Activated naive CD8-positive, alpha-beta T cell treated with anti-CD3 and anti-CD28 coated beads for 36 hours (primary cell): Measurements from ENCODE around the gene TBL1XR1. TPM values are rescaled to one million over a fixed set of nuclear protein-coding genes. Genes with fewer than 3 reads are reported as not detected.
A peak's percentile ranks its signal among the peaks of the same experiment; 100 is the strongest.

Experiments used
- DNase-seq: peaks from one replicate; pipeline ENCODE4 v3.0.0; 2021
- H3K27ac Mint-ChIP-seq: one replicate; pipeline ENCODE4 v1.8.0; 2022; ENCODE audit warnings: mild to moderate bottlenecking, moderate library complexity, mixed read lengths
- H3K27me3 Mint-ChIP-seq: one replicate; pipeline ENCODE4 v1.8.0; 2022; ENCODE audit warnings: mild to moderate bottlenecking, mixed read lengths
- H3K36me3 Mint-ChIP-seq: one replicate; pipeline ENCODE4 v1.8.0; 2021; ENCODE audit warnings: mild to moderate bottlenecking, mixed read lengths
- H3K4me1 Mint-ChIP-seq: one replicate; pipeline ENCODE4 v1.8.0; 2021; ENCODE audit warnings: mixed read lengths
- H3K4me3 Mint-ChIP-seq: one replicate; pipeline ENCODE4 v1.8.0; 2022; ENCODE audit warnings: mild to moderate bottlenecking, moderate library complexity, mixed read lengths
- H3K9me3 Mint-ChIP-seq: one replicate; pipeline ENCODE4 v1.8.0; 2022; ENCODE audit warnings: mixed read lengths
- total RNA-seq, 2 experiments: library from RNA; stranded (reverse); gene quantifications; one replicate each; pipeline ENCODE4 v1.2.3, GENCODE V29; 2021

TBL1XR1 gene
- total RNA-seq, 2 experiments from 2014 or later = 204 to 227 TPM

GRCh38 chr3:177106594-177106993 is 90.7 kb downstream of the TBL1XR1 start:
- Mint-ChIP-seq H3K4me1 (peaks cover 64% of the 10 kb centered on the region), H3K4me3 (no peak overlapping the region), H3K9me3 (peaks cover 3% of the 10 kb centered on the region), H3K27ac (no peak overlapping the region), H3K36me3 (peaks cover 17% of the 10 kb centered on the region), H3K27me3 (no peaks in the 10 kb centered on the region)
- no peak for DNase-seq

- Mint-ChIP-seq H3K36me3 (peaks cover 17% of the 10 kb centered on the region), H3K4me1 (peaks cover 60% of the 10 kb centered on the region), H3K9me3 (peaks cover 3% of the 10 kb centered on the region), H3K27ac (peak overlapping the region; percentile 7), H3K4me3 (peak overlapping the region; percentile 32), H3K27me3 (no peaks in the 10 kb centered on the region)
- no peak for DNase-seq
Observed at GRCh38 chr3:177106184-177106583, 91.1 kb downstream of the TBL1XR1 start.

- no peaks in the 10 kb centered on the region for H3K27me3 Mint-ChIP-seq
- DNase-seq = no peak
- H3K9me3 Mint-ChIP-seq = peaks cover 3% of the 10 kb centered on the region
- no peak overlapping the region for H3K4me3 Mint-ChIP-seq
- peaks cover 54% of the 10 kb centered on the region for H3K4me1 Mint-ChIP-seq
- H3K27ac Mint-ChIP-seq = peak overlapping the region; percentile 7
- H3K36me3 Mint-ChIP-seq = peaks cover 17% of the 10 kb centered on the region
Observed at GRCh38 chr3:177105623-177106022, 91.7 kb downstream of the TBL1XR1 start.

- Mint-ChIP-seq H3K9me3 (peaks cover 3% of the 10 kb centered on the region), H3K27ac (no peak overlapping the region), H3K36me3 (peaks cover 15% of the 10 kb centered on the region), H3K27me3 (no peaks in the 10 kb centered on the region), H3K4me1 (peaks cover 44% of the 10 kb centered on the region), H3K4me3 (no peak overlapping the region)
- DNase-seq = no peak
Observed at GRCh38 chr3:177104299-177104992, 92.8 kb downstream of the TBL1XR1 start.

- DNase-seq = no peak
- no peaks in the 10 kb centered on the region for H3K27me3 Mint-ChIP-seq
- H3K27ac Mint-ChIP-seq = peak overlapping the region; percentile 7
- peaks cover 45% of the 10 kb centered on the region for H3K4me1 Mint-ChIP-seq
- no peak overlapping the region for H3K4me3 Mint-ChIP-seq
- H3K9me3 Mint-ChIP-seq = peaks cover 3% of the 10 kb centered on the region
- peaks cover 30% of the 10 kb centered on the region for H3K36me3 Mint-ChIP-seq
Observed at GRCh38 chr3:177102553-177102952, 94.7 kb downstream of the TBL1XR1 start.

GRCh38 chr3:177098551-177098950 is 98.7 kb downstream of the TBL1XR1 start:
- H3K4me1 Mint-ChIP-seq = peaks cover 19% of the 10 kb centered on the region
- H3K27ac Mint-ChIP-seq = no peak overlapping the region

GRCh38 chr3:177096615-177097014 is 100.7 kb downstream of the TBL1XR1 start:
- no peaks in the 10 kb centered on the region for H3K27me3 Mint-ChIP-seq

More at GRCh38 chr3:177098551-177098950, 98.7 kb downstream of the TBL1XR1 start:
- Mint-ChIP-seq H3K9me3 (peaks cover 22% of the 10 kb centered on the region), H3K4me3 (no peak overlapping the region), H3K36me3 (peaks cover 62% of the 10 kb centered on the region), H3K27me3 (no peaks in the 10 kb centered on the region)
- no peak for DNase-seq

GRCh38 chr3:177093966-177094365 is 103.3 kb downstream of the TBL1XR1 start:
- Mint-ChIP-seq H3K4me3 (no peak overlapping the region), H3K4me1 (peaks cover 22% of the 10 kb centered on the region), H3K36me3 (peaks cover 88% of the 10 kb centered on the region), H3K27ac (no peak overlapping the region), H3K27me3 (no peaks in the 10 kb centered on the region), H3K9me3 (peaks cover 40% of the 10 kb centered on the region)
- no peak for DNase-seq

More at GRCh38 chr3:177096615-177097014, 100.7 kb downstream of the TBL1XR1 start:
- Mint-ChIP-seq H3K4me1 (peaks cover 15% of the 10 kb centered on the region), H3K9me3 (peaks cover 35% of the 10 kb centered on the region), H3K4me3 (no peak overlapping the region), H3K27ac (no peak overlapping the region), H3K36me3 (peaks cover 78% of the 10 kb centered on the region)
- DNase-seq = no peak

- peaks cover 33% of the 10 kb centered on the region for H3K9me3 Mint-ChIP-seq
- DNase-seq = no peak
- no peaks in the 10 kb centered on the region for H3K27me3 Mint-ChIP-seq
- no peak overlapping the region for H3K27ac Mint-ChIP-seq
- H3K4me3 Mint-ChIP-seq = no peak overlapping the region
- peaks cover 43% of the 10 kb centered on the region for H3K4me1 Mint-ChIP-seq
- H3K36me3 Mint-ChIP-seq = peaks cover 72% of the 10 kb centered on the region
Observed at GRCh38 chr3:177089901-177090300, 107.4 kb downstream of the TBL1XR1 start.

- H3K27me3 Mint-ChIP-seq = no peaks in the 10 kb centered on the region
- H3K4me1 Mint-ChIP-seq = peaks cover 43% of the 10 kb centered on the region
- H3K27ac Mint-ChIP-seq = no peak overlapping the region
- peaks cover 72% of the 10 kb centered on the region for H3K36me3 Mint-ChIP-seq
- peaks cover 29% of the 10 kb centered on the region for H3K9me3 Mint-ChIP-seq
- DNase-seq = no peak
- H3K4me3 Mint-ChIP-seq = no peak overlapping the region
Observed at GRCh38 chr3:177089110-177089509, 108.2 kb downstream of the TBL1XR1 start.

GRCh38 chr3:177085794-177086193 is 111.5 kb downstream of the TBL1XR1 start:
- peaks cover 50% of the 10 kb centered on the region for H3K4me1 Mint-ChIP-seq
- H3K36me3 Mint-ChIP-seq = peaks cover 51% of the 10 kb centered on the region
- peaks cover 5% of the 10 kb centered on the region for H3K9me3 Mint-ChIP-seq
- DNase-seq = no peak
- H3K4me3 Mint-ChIP-seq = no peak overlapping the region
- H3K27me3 Mint-ChIP-seq = no peaks in the 10 kb centered on the region
- H3K27ac Mint-ChIP-seq = no peak overlapping the region

GRCh38 chr3:177084616-177085015 is 112.7 kb downstream of the TBL1XR1 start:
- DNase-seq = no peak
- peaks cover 44% of the 10 kb centered on the region for H3K4me1 Mint-ChIP-seq
- H3K27me3 Mint-ChIP-seq = no peaks in the 10 kb centered on the region
- H3K9me3 Mint-ChIP-seq = peaks cover 4% of the 10 kb centered on the region
- peak overlapping the region; percentile 47 for H3K27ac Mint-ChIP-seq
- peaks cover 45% of the 10 kb centered on the region for H3K36me3 Mint-ChIP-seq
- H3K4me3 Mint-ChIP-seq = no peak overlapping the region

GRCh38 chr3:177080122-177080521 is 117.2 kb downstream of the TBL1XR1 start:
- DNase-seq = no peak
- peaks cover 48% of the 10 kb centered on the region for H3K36me3 Mint-ChIP-seq
- H3K27me3 Mint-ChIP-seq = no peaks in the 10 kb centered on the region
- H3K9me3 Mint-ChIP-seq = peaks cover 4% of the 10 kb centered on the region
- no peak overlapping the region for H3K4me3 Mint-ChIP-seq
- H3K27ac Mint-ChIP-seq = no peak overlapping the region
- H3K4me1 Mint-ChIP-seq = peaks cover 24% of the 10 kb centered on the region

- no peak for DNase-seq
- Mint-ChIP-seq H3K4me3 (no peak overlapping the region), H3K9me3 (peaks cover 4% of the 10 kb centered on the region), H3K36me3 (peaks cover 47% of the 10 kb centered on the region), H3K4me1 (peaks cover 23% of the 10 kb centered on the region), H3K27ac (no peak overlapping the region), H3K27me3 (no peaks in the 10 kb centered on the region)
Observed at GRCh38 chr3:177079684-177080083, 117.6 kb downstream of the TBL1XR1 start.

GRCh38 chr3:177071496-177072156 is 125.7 kb downstream of the TBL1XR1 start:
- peaks cover 55% of the 10 kb centered on the region for H3K36me3 Mint-ChIP-seq
- no peak overlapping the region for H3K4me3 Mint-ChIP-seq
- H3K27me3 Mint-ChIP-seq = no peaks in the 10 kb centered on the region
- H3K27ac Mint-ChIP-seq = no peak overlapping the region
- H3K9me3 Mint-ChIP-seq = no peaks in the 10 kb centered on the region
- H3K4me1 Mint-ChIP-seq = peaks cover 49% of the 10 kb centered on the region
- no peak for DNase-seq
